PFSK-1 (cell line): Measurements from ENCODE around the gene PRIMA1.

Experiments
- FOXP2 ChIP-seq: optimal IDR thresholded peaks from 2 replicates; pipeline ENCODE3; 2011; ENCODE audit warnings: borderline replicate concordance, control low read depth, inconsistent platforms; ENCODE audit not compliant: insufficient read depth; ENCODE audit errors: extremely low read length, extremely low read depth
- POLR2AphosphoS5 ChIP-seq: IDR thresholded peaks from 2 replicates; pipeline ENCODE4 v1.6.1; 2012; ENCODE audit warnings: low read depth, mild to moderate bottlenecking, control low read depth, low read length, moderate library complexity
- SIN3A ChIP-seq: IDR thresholded peaks from 2 replicates; pipeline ENCODE4 v1.6.1; 2012; ENCODE audit warnings: mild to moderate bottlenecking, low read length, moderate library complexity, borderline replicate concordance; ENCODE audit not compliant: insufficient read depth
- TAF1 ChIP-seq: IDR thresholded peaks from 2 replicates; pipeline ENCODE4 v1.6.1; 2012; ENCODE audit warnings: low read length, control low read depth, borderline replicate concordance; ENCODE audit not compliant: insufficient read depth
- TF ChIP-seq, protein P1 (sequence below), 2 experiments: IDR thresholded peaks; 2 replicates each; pipeline versions ENCODE4 v1.6.1 to v1.8.0; 2011 to 2012; ENCODE audit warnings: low read depth in 2 of 2, low read length in 2 of 2, control low read depth in 1 of 2, inconsistent platforms in 1 of 2, mild to moderate bottlenecking in 1 of 2, moderate library complexity in 1 of 2; ENCODE audit not compliant: insufficient read depth in 1 of 2

- TF ChIP-seq, protein P1, sequence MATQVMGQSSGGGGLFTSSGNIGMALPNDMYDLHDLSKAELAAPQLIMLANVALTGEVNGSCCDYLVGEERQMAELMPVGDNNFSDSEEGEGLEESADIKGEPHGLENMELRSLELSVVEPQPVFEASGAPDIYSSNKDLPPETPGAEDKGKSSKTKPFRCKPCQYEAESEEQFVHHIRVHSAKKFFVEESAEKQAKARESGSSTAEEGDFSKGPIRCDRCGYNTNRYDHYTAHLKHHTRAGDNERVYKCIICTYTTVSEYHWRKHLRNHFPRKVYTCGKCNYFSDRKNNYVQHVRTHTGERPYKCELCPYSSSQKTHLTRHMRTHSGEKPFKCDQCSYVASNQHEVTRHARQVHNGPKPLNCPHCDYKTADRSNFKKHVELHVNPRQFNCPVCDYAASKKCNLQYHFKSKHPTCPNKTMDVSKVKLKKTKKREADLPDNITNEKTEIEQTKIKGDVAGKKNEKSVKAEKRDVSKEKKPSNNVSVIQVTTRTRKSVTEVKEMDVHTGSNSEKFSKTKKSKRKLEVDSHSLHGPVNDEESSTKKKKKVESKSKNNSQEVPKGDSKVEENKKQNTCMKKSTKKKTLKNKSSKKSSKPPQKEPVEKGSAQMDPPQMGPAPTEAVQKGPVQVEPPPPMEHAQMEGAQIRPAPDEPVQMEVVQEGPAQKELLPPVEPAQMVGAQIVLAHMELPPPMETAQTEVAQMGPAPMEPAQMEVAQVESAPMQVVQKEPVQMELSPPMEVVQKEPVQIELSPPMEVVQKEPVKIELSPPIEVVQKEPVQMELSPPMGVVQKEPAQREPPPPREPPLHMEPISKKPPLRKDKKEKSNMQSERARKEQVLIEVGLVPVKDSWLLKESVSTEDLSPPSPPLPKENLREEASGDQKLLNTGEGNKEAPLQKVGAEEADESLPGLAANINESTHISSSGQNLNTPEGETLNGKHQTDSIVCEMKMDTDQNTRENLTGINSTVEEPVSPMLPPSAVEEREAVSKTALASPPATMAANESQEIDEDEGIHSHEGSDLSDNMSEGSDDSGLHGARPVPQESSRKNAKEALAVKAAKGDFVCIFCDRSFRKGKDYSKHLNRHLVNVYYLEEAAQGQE (IDR thresholded peaks at IDR 0.05; ENCODE audit: insufficient read depth in 1 of 2, low read depth in 2 of 2, low read length in 2 of 2): no peak
- TF ChIP-seq POLR2AphosphoS5: no peak
- TF ChIP-seq TAF1: no peak
- TF ChIP-seq SIN3A: no peak
- TF ChIP-seq FOXP2: no peak
These were observed 46.5 kb upstream of the PRIMA1 start for GRCh38 chr14:93834699-93835371.
